ENCODE measurements around the gene CRK. TPM values are rescaled to one million over a fixed set of nuclear protein-coding genes. Genes with fewer than 3 reads are reported as not detected.
"Not testable (repeated sequence)": the region's sequence is repeated elsewhere in the genome, so short reads cannot be mapped to it uniquely, and the experiment has no call there.

Gene CRK
- polyA plus RNA-seq, 3 donors: 22.3 to 28.0 (median 26.5) TPM

- no peaks in the 10 kb centered on the region for H3K9me3 ChIP-seq (replicated peaks in 1 of 2; ENCODE audit: control insufficient read depth in 1 of 2, insufficient read depth in 1 of 2, low read length in 2 of 2)
- no peaks in the 10 kb centered on the region for H3K27me3 ChIP-seq (ENCODE audit: control insufficient read depth in 2 of 2, insufficient read depth in 2 of 2, low read length in 2 of 2)
- H3K79me2 ChIP-seq (ENCODE audit: insufficient read depth, low read length): peaks cover 100% of the 10 kb centered on the region
- H2AFZ ChIP-seq (ENCODE audit: insufficient read depth, low read depth, low read length, poor library complexity, severe bottlenecking): no peak overlapping the region
- DNase-seq: peak in 1 of 3 donors; percentile 34
- WGBS (ENCODE audit: insufficient coverage): 96% methylated on average over 6 of the region's 10 CpGs
- TF ChIP-seq CTCF (IDR thresholded peaks at IDR 0.05): no peak
- no peak overlapping the region for H3K9ac ChIP-seq (ENCODE audit: insufficient read depth, low read length, poor library complexity, severe bottlenecking)
- Mint-ChIP-seq H3K4me1 (peaks cover 50% of the 10 kb centered on the region), H3K27ac (peak overlapping the region in 6 of 7 donors; percentile 8 to 78 (median 22)), H3K4me3 (no peak overlapping the region), H3K9me3 (no peaks in the 10 kb centered on the region), H3K27me3 (ENCODE audit: low read depth in 3 of 3) (no peaks in the 10 kb centered on the region), H3K36me3 (peaks cover 5 to 41% of the 10 kb centered on the region in 2 donors)
- H3K36me3 ChIP-seq (replicated peaks in 1 of 2; ENCODE audit: control insufficient read depth in 1 of 2, insufficient read depth in 2 of 2, low read length in 2 of 2): peaks cover 0 to 24% of the 10 kb centered on the region in 2 donors
- intact Hi-C loops (cut with micrococcal nuclease): no loop called here
- no peak overlapping the region for H3K4me3 ChIP-seq (replicated peaks in 1 of 3; ENCODE audit: low read depth in 2 of 3, low read length in 3 of 3)
- H4K20me1 ChIP-seq (ENCODE audit: insufficient read depth, low read length): peaks cover 100% of the 10 kb centered on the region
- peaks cover 0 to 4% of the 10 kb centered on the region in 2 donors for H3K4me1 ChIP-seq (ENCODE audit: control insufficient read depth in 1 of 2, insufficient read depth in 2 of 2, low read length in 2 of 2)
- H3K27ac ChIP-seq (ENCODE audit: low read depth in 1 of 2, low read length in 2 of 2): no peak overlapping the region
- H3K4me2 ChIP-seq (replicated peaks; ENCODE audit: extremely low read depth, low read length, poor library complexity, severe bottlenecking): no peak overlapping the region
Measured at GRCh38 chr17:1379930-1380313, 76.1 kb downstream of the CRK start.

GRCh38 chr17:1379208-1379929 is 76.7 kb downstream of the CRK start:
- Mint-ChIP-seq H3K27ac (peak overlapping the region in 4 of 7 donors; percentile 37 to 58 (median 53)), H3K36me3 (peaks cover 5 to 39% of the 10 kb centered on the region in 2 donors), H3K9me3 (no peaks in the 10 kb centered on the region), H3K27me3 (ENCODE audit: low read depth in 3 of 3) (no peaks in the 10 kb centered on the region), H3K4me3 (no peak overlapping the region), H3K4me1 (peaks cover 53% of the 10 kb centered on the region)
- no peak overlapping the region for H2AFZ ChIP-seq (ENCODE audit: insufficient read depth, low read depth, low read length, poor library complexity, severe bottlenecking)
- WGBS (ENCODE audit: insufficient coverage): 100% methylated on average over 2 of the region's 11 CpGs
- H3K9ac ChIP-seq (ENCODE audit: insufficient read depth, low read length, poor library complexity, severe bottlenecking): no peak overlapping the region
- H3K9me3 ChIP-seq (replicated peaks in 1 of 2; ENCODE audit: control insufficient read depth in 1 of 2, insufficient read depth in 1 of 2, low read length in 2 of 2): no peaks in the 10 kb centered on the region
- no peaks in the 10 kb centered on the region for H3K27me3 ChIP-seq (ENCODE audit: control insufficient read depth in 2 of 2, insufficient read depth in 2 of 2, low read length in 2 of 2)
- TF ChIP-seq CTCF (IDR thresholded peaks at IDR 0.05): no peak
- H3K4me1 ChIP-seq (ENCODE audit: control insufficient read depth in 1 of 2, insufficient read depth in 2 of 2, low read length in 2 of 2): peaks cover 0 to 4% of the 10 kb centered on the region in 2 donors
- H3K36me3 ChIP-seq (replicated peaks in 1 of 2; ENCODE audit: control insufficient read depth in 1 of 2, insufficient read depth in 2 of 2, low read length in 2 of 2): peaks cover 0 to 19% of the 10 kb centered on the region in 2 donors
- H3K79me2 ChIP-seq (ENCODE audit: insufficient read depth, low read length): peaks cover 100% of the 10 kb centered on the region
- intact Hi-C loops (cut with micrococcal nuclease): no loop called here
- H3K27ac ChIP-seq (ENCODE audit: low read depth in 1 of 2, low read length in 2 of 2): peak overlapping the region in 1 of 2 donors; percentile 14
- H3K4me2 ChIP-seq (replicated peaks; ENCODE audit: extremely low read depth, low read length, poor library complexity, severe bottlenecking): no peak overlapping the region
- peaks cover 100% of the 10 kb centered on the region for H4K20me1 ChIP-seq (ENCODE audit: insufficient read depth, low read length)
- no peak for DNase-seq
- no peak overlapping the region for H3K4me3 ChIP-seq (replicated peaks in 1 of 3; ENCODE audit: low read depth in 2 of 3, low read length in 3 of 3)

- intact Hi-C loops (cut with micrococcal nuclease); H3K9me3 Mint-ChIP-seq: not testable (repeated sequence)
- peaks cover 100% of the 10 kb centered on the region for H4K20me1 ChIP-seq (ENCODE audit: insufficient read depth, low read length)
Measured at GRCh38 chr17:1378476-1378860, 77.6 kb downstream of the CRK start.

More at GRCh38 chr17:1378476-1378860, 77.6 kb downstream of the CRK start:
- peak overlapping the region in 2 of 7 donors; percentile 9 to 32 for H3K27ac Mint-ChIP-seq
- not testable (repeated sequence) for H3K27me3 Mint-ChIP-seq (ENCODE audit: low read depth in 3 of 3); H3K27ac ChIP-seq (ENCODE audit: low read depth in 1 of 2, low read length in 2 of 2); H3K4me3 ChIP-seq (replicated peaks in 1 of 3; ENCODE audit: low read depth in 2 of 3, low read length in 3 of 3); H3K9me3 ChIP-seq (replicated peaks in 1 of 2; ENCODE audit: control insufficient read depth in 1 of 2, insufficient read depth in 1 of 2, low read length in 2 of 2); H2AFZ ChIP-seq (ENCODE audit: insufficient read depth, low read depth, low read length, poor library complexity, severe bottlenecking); H3K9ac ChIP-seq (ENCODE audit: insufficient read depth, low read length, poor library complexity, severe bottlenecking); H3K27me3 ChIP-seq (ENCODE audit: control insufficient read depth in 2 of 2, insufficient read depth in 2 of 2, low read length in 2 of 2); H3K4me2 ChIP-seq (replicated peaks; ENCODE audit: extremely low read depth, low read length, poor library complexity, severe bottlenecking); DNase-seq; H3K4me3 Mint-ChIP-seq; H3K4me1 ChIP-seq (ENCODE audit: control insufficient read depth in 1 of 2, insufficient read depth in 2 of 2, low read length in 2 of 2)
- H3K36me3 Mint-ChIP-seq: peaks cover 5 to 42% of the 10 kb centered on the region in 2 donors
- 83% methylated on average over 6 of the region's 10 CpGs for WGBS (ENCODE audit: insufficient coverage)
- H3K4me1 Mint-ChIP-seq: peaks cover 55% of the 10 kb centered on the region
- Histone ChIP-seq H3K79me2 (ENCODE audit: insufficient read depth, low read length) (peaks cover 100% of the 10 kb centered on the region), H3K36me3 (replicated peaks in 1 of 2; ENCODE audit: control insufficient read depth in 1 of 2, insufficient read depth in 2 of 2, low read length in 2 of 2) (peaks cover 3 to 25% of the 10 kb centered on the region in 2 donors)
